Nephron progenitor cell (in vitro differentiated cells): Measurements from ENCODE around the gene CSF2RB.

Source experiments
- DNase-seq: peaks from one replicate; pipeline ENCODE4 v3.0.0; 2021
- H3K27ac Mint-ChIP-seq: 2 replicates; pipeline ENCODE4 v1.8.0; 2021; ENCODE audit warnings: mild to moderate bottlenecking, moderate library complexity, mixed read lengths
- H3K27me3 Mint-ChIP-seq: 2 replicates; pipeline ENCODE4 v1.8.0; 2021; ENCODE audit warnings: mild to moderate bottlenecking, low read depth, mixed read lengths; ENCODE audit not compliant: poor library complexity
- H3K36me3 Mint-ChIP-seq: 2 replicates; pipeline ENCODE4 v1.8.0; 2021; ENCODE audit warnings: low read depth, mixed read lengths
- H3K4me1 Mint-ChIP-seq: 2 replicates; pipeline ENCODE4 v1.8.0; 2021; ENCODE audit warnings: mixed read lengths
- H3K4me3 Mint-ChIP-seq: 2 replicates; pipeline ENCODE4 v1.8.0; 2021; ENCODE audit warnings: mild to moderate bottlenecking, moderate library complexity, mixed read lengths
- H3K9me3 Mint-ChIP-seq: 2 replicates; pipeline ENCODE4 v1.8.0; 2021; ENCODE audit warnings: mild to moderate bottlenecking, moderate library complexity, mixed read lengths
- TF ChIP-seq, protein P1 (sequence below): fragments of 200-600 bp; sonication (generic); IDR thresholded peaks from 2 replicates; pipeline ENCODE4 v1.5.0; 2021; ENCODE audit warnings: antibody characterized with exemption

CSF2RB gene

DNA sequence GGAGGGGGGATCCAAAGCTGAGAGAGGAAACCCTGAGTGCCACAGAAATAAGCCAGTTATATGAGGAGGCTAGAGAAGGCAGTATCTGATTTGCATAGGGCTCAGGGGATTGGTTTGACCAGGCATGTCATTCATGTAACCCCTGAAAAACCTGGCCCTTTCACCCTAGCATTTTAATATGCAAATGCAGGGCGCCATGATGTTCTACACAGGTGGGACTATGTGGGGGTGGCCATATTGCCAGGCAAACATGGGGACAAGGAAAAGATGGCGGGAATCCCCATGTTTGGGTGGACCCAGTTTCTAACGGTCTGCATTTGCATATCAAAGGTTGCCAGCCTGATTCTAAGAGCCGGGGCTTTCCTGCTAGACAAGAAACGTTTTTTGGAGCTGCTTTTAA lies 27.2 kb downstream of the CSF2RB start:
- DNase-seq = no peak
- H3K4me3 Mint-ChIP-seq = no peak overlapping the region
- peaks cover 4% of the 10 kb centered on the region for H3K9me3 Mint-ChIP-seq
- no peaks in the 10 kb centered on the region for H3K36me3 Mint-ChIP-seq
- H3K27ac Mint-ChIP-seq = no peak overlapping the region
- peaks cover 21% of the 10 kb centered on the region for H3K4me1 Mint-ChIP-seq
- H3K27me3 Mint-ChIP-seq = peaks cover 10% of the 10 kb centered on the region
- TF ChIP-seq, protein P1, sequence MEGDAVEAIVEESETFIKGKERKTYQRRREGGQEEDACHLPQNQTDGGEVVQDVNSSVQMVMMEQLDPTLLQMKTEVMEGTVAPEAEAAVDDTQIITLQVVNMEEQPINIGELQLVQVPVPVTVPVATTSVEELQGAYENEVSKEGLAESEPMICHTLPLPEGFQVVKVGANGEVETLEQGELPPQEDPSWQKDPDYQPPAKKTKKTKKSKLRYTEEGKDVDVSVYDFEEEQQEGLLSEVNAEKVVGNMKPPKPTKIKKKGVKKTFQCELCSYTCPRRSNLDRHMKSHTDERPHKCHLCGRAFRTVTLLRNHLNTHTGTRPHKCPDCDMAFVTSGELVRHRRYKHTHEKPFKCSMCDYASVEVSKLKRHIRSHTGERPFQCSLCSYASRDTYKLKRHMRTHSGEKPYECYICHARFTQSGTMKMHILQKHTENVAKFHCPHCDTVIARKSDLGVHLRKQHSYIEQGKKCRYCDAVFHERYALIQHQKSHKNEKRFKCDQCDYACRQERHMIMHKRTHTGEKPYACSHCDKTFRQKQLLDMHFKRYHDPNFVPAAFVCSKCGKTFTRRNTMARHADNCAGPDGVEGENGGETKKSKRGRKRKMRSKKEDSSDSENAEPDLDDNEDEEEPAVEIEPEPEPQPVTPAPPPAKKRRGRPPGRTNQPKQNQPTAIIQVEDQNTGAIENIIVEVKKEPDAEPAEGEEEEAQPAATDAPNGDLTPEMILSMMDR = no peak

DNA sequence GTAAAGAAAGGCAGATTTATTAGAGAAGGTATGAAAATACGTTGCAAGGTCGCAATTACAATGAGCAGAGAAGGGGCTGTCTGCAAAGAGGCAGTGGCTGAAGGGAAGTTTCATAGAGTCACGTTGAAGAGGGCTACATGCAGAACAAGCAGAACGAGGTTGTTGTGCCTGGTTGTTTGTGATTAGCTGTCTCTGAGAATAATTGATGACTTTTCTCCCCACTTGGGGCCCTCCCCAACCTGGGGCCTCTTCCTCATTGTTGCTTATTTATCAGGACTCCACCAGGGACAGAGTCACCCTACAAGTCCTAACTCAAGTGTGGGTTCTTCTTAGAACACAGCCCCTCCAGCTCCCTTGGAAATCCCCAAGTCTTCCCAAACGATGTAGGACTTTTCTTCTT lies 29.1 kb downstream of the CSF2RB start:
- peaks cover 10% of the 10 kb centered on the region for H3K27me3 Mint-ChIP-seq
- H3K9me3 Mint-ChIP-seq = peaks cover 11% of the 10 kb centered on the region
- H3K36me3 Mint-ChIP-seq = no peaks in the 10 kb centered on the region
- TF ChIP-seq, protein P1 = no peak
- peaks cover 13% of the 10 kb centered on the region for H3K4me1 Mint-ChIP-seq
- H3K27ac Mint-ChIP-seq = no peak overlapping the region
- H3K4me3 Mint-ChIP-seq = no peak overlapping the region
- DNase-seq = no peak

DNA sequence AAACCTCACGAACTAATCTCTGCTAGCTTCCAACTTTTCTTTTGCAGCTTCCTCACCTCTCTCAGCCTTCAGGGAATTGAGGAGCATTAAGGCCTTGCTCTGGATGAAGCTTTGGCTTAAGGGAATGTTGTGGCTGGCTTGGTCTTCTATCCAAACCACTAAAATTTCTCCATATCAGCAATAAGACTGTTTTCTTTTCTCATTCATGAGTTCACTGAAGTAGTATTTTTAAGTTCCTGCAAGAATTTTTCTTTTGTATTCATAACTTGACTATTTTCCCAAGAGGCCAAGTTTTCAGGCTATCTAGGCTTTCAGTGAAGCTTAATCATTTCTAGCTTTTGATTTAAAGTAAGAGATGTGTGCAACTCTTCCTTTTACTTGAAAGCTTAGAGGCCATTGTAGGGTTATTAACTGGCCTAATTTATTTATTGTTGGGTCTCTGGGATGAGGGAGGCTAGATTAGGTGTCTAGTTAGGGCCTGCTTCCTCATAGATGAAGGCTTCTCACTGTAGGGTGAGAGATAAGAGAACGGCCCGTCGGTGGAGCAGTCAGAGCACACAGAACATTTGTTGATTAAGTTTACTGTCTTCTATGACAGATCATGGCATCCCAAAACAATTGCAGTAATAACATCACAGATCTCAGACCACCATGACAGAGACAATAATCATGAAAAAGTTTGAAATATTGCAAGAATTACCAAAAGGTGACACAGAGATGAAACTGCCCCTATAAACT lies 33.2 kb downstream of the CSF2RB start:
- H3K9me3 Mint-ChIP-seq = peaks cover 20% of the 10 kb centered on the region
- H3K4me1 Mint-ChIP-seq = peaks cover 13% of the 10 kb centered on the region
- no peak for DNase-seq
- H3K4me3 Mint-ChIP-seq = no peak overlapping the region
- no peaks in the 10 kb centered on the region for H3K36me3 Mint-ChIP-seq
- TF ChIP-seq, protein P1 = no peak
- peaks cover 10% of the 10 kb centered on the region for H3K27me3 Mint-ChIP-seq
- H3K27ac Mint-ChIP-seq = no peak overlapping the region

DNA sequence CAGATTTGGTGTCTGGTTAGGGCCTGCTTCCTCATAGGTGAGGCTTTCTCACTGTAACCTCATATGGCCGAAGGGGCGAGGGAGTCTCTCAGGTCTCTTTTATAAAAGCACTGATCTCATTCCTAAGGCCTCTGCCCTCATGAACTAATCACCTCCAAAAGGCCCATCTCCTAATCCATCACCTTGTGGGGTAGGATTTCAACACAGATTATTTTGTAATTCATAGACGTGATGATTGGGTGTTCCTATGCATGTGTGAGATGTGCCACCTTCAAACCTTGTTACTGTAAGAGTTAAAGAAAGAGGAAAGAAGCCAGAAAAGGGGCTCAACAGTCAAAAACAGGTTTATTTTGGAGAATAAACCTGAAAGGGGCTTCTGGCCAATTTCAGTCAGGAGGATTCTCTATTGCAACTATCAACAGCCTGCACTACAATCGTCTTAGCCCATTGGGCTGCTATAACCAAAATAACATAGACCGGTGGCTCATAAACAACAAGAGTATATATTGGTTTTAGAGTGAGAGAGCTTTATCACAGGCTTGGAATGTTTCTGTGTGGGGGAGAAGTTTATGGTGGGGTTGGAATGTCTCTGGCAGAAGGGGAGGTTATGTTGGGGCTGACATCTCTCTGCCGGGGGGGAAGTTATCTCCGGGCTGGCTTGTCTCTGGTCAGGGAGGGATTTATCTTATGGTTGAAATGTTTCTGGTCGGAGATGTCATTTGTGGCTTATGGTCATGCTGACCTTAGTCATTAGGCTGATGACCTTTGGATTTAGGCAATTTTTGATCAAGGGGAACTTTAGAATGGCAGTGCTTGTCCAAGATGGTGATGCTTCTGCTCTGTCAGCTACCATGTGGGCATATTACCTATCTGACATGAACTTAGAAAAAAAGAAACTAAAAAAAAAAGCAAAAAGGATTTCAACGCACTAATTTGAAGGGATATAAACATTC lies 35.1 kb downstream of the CSF2RB start:
- Mint-ChIP-seq H3K27me3 (peaks cover 4% of the 10 kb centered on the region), H3K4me3 (no peak overlapping the region), H3K9me3 (peaks cover 20% of the 10 kb centered on the region)

DNA sequence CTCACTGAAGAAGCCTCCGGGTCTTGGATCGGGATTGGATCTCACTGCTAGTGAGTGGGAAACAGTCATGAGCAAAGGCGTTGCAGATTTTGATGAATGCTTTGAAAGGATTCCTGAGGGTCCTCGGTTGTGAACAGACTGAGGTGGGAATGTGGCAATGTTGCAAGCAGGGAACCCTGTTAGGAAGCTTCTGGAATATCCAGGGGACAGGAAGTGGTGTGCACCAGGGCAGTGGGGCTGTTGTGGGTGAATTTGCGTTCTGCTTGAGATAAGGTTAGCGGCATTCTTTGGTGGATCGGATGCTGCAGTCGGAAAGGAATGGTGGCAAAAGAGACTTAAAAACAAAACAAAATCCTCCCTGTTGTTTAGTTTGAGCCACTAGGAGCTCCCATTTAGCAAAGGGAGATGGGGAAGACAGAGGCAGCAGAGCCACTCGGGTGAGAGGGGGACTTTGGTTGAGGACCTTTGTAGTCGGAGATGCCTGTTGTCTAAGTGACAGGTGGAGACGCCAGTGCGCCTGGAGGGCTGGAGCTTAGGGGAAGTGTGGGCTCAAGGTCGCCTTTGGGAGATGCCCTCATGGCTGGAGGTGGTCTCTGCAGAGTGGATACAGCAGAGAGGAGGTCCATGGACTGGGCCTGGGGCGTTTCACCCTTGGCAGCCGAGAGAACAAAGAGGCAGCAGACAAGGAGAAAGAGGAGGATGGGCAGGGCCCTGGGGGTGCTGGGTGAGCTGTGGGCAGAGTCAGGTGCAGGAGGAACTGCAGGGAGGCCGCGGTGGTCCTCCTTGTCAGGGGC lies 37.6 kb downstream of the CSF2RB start:
- peaks cover 7% of the 10 kb centered on the region for H3K27me3 Mint-ChIP-seq
- H3K27ac Mint-ChIP-seq = no peak overlapping the region
- peaks cover 23% of the 10 kb centered on the region for H3K9me3 Mint-ChIP-seq
- H3K4me3 Mint-ChIP-seq = no peak overlapping the region
- TF ChIP-seq, protein P1 = no peak
- peaks cover 14% of the 10 kb centered on the region for H3K4me1 Mint-ChIP-seq
- DNase-seq = no peak
- no peaks in the 10 kb centered on the region for H3K36me3 Mint-ChIP-seq

More for the DNA sequence above, 35.1 kb downstream of the CSF2RB start:
- no peaks in the 10 kb centered on the region for H3K36me3 Mint-ChIP-seq
- peaks cover 8% of the 10 kb centered on the region for H3K4me1 Mint-ChIP-seq
- TF ChIP-seq, protein P1 = no peak
- H3K27ac Mint-ChIP-seq = no peak overlapping the region
- DNase-seq = no peak
